Measurements from ENCODE around the gene NKIRAS1. TPM values are rescaled to one million over a fixed set of nuclear protein-coding genes. Genes with fewer than 3 reads are reported as not detected.

NKIRAS1 gene
- total and polyA plus RNA-seq, 2 experiments from 2014 or later = 9.2 to 9.7 TPM

DNA sequence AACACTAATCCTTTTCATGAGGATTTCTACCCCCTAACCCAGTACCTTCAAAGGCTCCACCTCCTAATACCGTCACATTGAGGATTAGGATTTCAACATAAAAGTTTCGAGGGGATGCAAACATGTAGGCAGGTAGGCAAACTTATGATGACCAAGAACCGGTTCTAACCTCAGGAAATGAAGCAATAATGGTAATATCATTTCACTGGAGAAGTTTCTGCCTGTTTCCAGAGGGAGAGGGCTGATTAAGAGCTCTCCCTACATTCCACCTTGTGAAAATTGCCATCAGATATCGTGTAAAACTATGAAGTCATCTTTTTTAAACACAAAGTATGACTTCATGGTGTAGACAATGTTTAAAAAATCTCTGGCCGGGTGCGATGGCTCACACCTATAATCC, 31.6 kb downstream of the NKIRAS1 start:
- no peaks in the 10 kb centered on the region for H3K36me3 ChIP-seq (ENCODE audit: insufficient read depth)
- no peaks in the 10 kb centered on the region for H3K27me3 ChIP-seq (ENCODE audit: insufficient read depth)
- H3F3A ChIP-seq (replicated peaks; ENCODE audit: low read depth) = no peaks in the 10 kb centered on the region
- H3K4me3 ChIP-seq = no peak overlapping the region
- TF ChIP-seq NANOG (IDR thresholded peaks at IDR 0.05; ENCODE audit: borderline replicate concordance) = no peak
- TF ChIP-seq, protein P1, sequence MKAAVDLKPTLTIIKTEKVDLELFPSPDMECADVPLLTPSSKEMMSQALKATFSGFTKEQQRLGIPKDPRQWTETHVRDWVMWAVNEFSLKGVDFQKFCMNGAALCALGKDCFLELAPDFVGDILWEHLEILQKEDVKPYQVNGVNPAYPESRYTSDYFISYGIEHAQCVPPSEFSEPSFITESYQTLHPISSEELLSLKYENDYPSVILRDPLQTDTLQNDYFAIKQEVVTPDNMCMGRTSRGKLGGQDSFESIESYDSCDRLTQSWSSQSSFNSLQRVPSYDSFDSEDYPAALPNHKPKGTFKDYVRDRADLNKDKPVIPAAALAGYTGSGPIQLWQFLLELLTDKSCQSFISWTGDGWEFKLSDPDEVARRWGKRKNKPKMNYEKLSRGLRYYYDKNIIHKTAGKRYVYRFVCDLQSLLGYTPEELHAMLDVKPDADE (IDR thresholded peaks at IDR 0.05) = no peak
- no peak for TF ChIP-seq POLR2AphosphoS5 (IDR thresholded peaks at IDR 0.05; ENCODE audit: low read depth)
- TF ChIP-seq EZH2 (IDR thresholded peaks at IDR 0.05; ENCODE audit: low read depth, unreplicated experiment) = no peak
- no peak for TF ChIP-seq EZH2phosphoT487 (IDR thresholded peaks at IDR 0.05; ENCODE audit: unreplicated experiment)
- TF ChIP-seq, protein P2, sequence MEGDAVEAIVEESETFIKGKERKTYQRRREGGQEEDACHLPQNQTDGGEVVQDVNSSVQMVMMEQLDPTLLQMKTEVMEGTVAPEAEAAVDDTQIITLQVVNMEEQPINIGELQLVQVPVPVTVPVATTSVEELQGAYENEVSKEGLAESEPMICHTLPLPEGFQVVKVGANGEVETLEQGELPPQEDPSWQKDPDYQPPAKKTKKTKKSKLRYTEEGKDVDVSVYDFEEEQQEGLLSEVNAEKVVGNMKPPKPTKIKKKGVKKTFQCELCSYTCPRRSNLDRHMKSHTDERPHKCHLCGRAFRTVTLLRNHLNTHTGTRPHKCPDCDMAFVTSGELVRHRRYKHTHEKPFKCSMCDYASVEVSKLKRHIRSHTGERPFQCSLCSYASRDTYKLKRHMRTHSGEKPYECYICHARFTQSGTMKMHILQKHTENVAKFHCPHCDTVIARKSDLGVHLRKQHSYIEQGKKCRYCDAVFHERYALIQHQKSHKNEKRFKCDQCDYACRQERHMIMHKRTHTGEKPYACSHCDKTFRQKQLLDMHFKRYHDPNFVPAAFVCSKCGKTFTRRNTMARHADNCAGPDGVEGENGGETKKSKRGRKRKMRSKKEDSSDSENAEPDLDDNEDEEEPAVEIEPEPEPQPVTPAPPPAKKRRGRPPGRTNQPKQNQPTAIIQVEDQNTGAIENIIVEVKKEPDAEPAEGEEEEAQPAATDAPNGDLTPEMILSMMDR (conservative IDR thresholded peaks at IDR 0.05; ENCODE audit: low read depth in 2 of 2) = no peak
- no peak for TF ChIP-seq JUNB (IDR thresholded peaks at IDR 0.05; ENCODE audit: unreplicated experiment)
- TF ChIP-seq ZNF331 (CRISPR knock-in tag; IDR thresholded peaks at IDR 0.05; ENCODE audit: low read depth) = no peak
- TF ChIP-seq, protein P3, sequence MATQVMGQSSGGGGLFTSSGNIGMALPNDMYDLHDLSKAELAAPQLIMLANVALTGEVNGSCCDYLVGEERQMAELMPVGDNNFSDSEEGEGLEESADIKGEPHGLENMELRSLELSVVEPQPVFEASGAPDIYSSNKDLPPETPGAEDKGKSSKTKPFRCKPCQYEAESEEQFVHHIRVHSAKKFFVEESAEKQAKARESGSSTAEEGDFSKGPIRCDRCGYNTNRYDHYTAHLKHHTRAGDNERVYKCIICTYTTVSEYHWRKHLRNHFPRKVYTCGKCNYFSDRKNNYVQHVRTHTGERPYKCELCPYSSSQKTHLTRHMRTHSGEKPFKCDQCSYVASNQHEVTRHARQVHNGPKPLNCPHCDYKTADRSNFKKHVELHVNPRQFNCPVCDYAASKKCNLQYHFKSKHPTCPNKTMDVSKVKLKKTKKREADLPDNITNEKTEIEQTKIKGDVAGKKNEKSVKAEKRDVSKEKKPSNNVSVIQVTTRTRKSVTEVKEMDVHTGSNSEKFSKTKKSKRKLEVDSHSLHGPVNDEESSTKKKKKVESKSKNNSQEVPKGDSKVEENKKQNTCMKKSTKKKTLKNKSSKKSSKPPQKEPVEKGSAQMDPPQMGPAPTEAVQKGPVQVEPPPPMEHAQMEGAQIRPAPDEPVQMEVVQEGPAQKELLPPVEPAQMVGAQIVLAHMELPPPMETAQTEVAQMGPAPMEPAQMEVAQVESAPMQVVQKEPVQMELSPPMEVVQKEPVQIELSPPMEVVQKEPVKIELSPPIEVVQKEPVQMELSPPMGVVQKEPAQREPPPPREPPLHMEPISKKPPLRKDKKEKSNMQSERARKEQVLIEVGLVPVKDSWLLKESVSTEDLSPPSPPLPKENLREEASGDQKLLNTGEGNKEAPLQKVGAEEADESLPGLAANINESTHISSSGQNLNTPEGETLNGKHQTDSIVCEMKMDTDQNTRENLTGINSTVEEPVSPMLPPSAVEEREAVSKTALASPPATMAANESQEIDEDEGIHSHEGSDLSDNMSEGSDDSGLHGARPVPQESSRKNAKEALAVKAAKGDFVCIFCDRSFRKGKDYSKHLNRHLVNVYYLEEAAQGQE (IDR thresholded peaks at IDR 0.05; ENCODE audit: unreplicated experiment) = no peak
- no peak for TF ChIP-seq ZNF114 (CRISPR knock-in tag; IDR thresholded peaks at IDR 0.05)
- no peak for TF ChIP-seq CREB1 (CRISPR knock-in tag; IDR thresholded peaks at IDR 0.05; ENCODE audit: low read depth)
- TF ChIP-seq, protein P4, sequence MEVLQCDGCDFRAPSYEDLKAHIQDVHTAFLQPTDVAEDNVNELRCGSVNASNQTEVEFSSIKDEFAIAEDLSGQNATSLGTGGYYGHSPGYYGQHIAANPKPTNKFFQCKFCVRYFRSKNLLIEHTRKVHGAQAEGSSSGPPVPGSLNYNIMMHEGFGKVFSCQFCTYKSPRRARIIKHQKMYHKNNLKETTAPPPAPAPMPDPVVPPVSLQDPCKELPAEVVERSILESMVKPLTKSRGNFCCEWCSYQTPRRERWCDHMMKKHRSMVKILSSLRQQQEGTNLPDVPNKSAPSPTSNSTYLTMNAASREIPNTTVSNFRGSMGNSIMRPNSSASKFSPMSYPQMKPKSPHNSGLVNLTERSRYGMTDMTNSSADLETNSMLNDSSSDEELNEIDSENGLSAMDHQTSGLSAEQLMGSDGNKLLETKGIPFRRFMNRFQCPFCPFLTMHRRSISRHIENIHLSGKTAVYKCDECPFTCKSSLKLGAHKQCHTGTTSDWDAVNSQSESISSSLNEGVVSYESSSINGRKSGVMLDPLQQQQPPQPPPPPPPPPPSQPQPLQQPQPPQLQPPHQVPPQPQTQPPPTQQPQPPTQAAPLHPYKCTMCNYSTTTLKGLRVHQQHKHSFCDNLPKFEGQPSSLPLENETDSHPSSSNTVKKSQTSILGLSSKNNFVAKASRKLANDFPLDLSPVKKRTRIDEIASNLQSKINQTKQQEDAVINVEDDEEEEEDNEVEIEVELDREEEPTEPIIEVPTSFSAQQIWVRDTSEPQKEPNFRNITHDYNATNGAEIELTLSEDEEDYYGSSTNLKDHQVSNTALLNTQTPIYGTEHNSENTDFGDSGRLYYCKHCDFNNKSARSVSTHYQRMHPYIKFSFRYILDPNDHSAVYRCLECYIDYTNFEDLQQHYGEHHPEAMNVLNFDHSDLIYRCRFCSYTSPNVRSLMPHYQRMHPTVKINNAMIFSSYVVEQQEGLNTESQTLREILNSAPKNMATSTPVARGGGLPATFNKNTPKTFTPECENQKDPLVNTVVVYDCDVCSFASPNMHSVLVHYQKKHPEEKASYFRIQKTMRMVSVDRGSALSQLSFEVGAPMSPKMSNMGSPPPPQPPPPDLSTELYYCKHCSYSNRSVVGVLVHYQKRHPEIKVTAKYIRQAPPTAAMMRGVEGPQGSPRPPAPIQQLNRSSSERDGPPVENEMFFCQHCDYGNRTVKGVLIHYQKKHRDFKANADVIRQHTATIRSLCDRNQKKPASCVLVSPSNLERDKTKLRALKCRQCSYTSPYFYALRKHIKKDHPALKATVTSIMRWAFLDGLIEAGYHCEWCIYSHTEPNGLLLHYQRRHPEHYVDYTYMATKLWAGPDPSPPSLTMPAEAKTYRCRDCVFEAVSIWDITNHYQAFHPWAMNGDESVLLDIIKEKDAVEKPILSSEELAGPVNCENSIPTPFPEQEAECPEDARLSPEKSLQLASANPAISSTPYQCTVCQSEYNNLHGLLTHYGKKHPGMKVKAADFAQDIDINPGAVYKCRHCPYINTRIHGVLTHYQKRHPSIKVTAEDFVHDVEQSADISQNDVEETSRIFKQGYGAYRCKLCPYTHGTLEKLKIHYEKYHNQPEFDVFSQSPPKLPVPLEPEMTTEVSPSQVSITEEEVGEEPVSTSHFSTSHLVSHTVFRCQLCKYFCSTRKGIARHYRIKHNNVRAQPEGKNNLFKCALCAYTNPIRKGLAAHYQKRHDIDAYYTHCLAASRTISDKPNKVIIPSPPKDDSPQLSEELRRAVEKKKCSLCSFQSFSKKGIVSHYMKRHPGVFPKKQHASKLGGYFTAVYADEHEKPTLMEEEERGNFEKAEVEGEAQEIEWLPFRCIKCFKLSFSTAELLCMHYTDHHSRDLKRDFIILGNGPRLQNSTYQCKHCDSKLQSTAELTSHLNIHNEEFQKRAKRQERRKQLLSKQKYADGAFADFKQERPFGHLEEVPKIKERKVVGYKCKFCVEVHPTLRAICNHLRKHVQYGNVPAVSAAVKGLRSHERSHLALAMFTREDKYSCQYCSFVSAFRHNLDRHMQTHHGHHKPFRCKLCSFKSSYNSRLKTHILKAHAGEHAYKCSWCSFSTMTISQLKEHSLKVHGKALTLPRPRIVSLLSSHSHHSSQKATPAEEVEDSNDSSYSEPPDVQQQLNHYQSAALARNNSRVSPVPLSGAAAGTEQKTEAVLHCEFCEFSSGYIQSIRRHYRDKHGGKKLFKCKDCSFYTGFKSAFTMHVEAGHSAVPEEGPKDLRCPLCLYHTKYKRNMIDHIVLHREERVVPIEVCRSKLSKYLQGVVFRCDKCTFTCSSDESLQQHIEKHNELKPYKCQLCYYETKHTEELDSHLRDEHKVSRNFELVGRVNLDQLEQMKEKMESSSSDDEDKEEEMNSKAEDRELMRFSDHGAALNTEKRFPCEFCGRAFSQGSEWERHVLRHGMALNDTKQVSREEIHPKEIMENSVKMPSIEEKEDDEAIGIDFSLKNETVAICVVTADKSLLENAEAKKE (CRISPR knock-in tag; IDR thresholded peaks at IDR 0.05) = no peak
- no peak for TF ChIP-seq STAT1 (IDR thresholded peaks at IDR 0.05; ENCODE audit: unreplicated experiment)
- H3K4me2 ChIP-seq = no peak overlapping the region
- DNase-seq (ENCODE audit: low spot score) (no peak), ATAC-seq (no peak)
- Mint-ChIP-seq H3K4me1 (peaks cover 7% of the 10 kb centered on the region; the same call in 2 of the 3 replicates), H3K27ac (no peak overlapping the region), H3K9me3 (peaks cover 4% of the 10 kb centered on the region; the same call in 1 of the 3 replicates), H3K36me3 (ENCODE audit: low read depth) (peaks cover 35% of the 10 kb centered on the region), H3K4me3 (no peak overlapping the region), H3K27me3 (ENCODE audit: insufficient read depth, low read depth, poor library complexity) (peaks cover 3% of the 10 kb centered on the region)
- H2AFZ ChIP-seq = no peak overlapping the region
- H3K4me1 ChIP-seq (ENCODE audit: insufficient read depth) = no peaks in the 10 kb centered on the region
- no peaks in the 10 kb centered on the region for H3K9me2 ChIP-seq (ENCODE audit: insufficient read depth)
- H3K27ac ChIP-seq (ENCODE audit: low read depth) = no peak overlapping the region
- peaks cover 11% of the 10 kb centered on the region for H4K20me1 ChIP-seq (replicated peaks; ENCODE audit: insufficient read depth)
- H3K79me2 ChIP-seq (replicated peaks; ENCODE audit: insufficient read depth) = peaks cover 52% of the 10 kb centered on the region

Data from GM23338 (cell line).